Activated CD4-positive, alpha-beta memory T cell treated with anti-CD3 and anti-CD28 coated beads, Interleukin-2, amount 10 ng/mL, durations not matched to agents 7 days and 5 days (primary cell): ENCODE results near the gene KRT33A. TPM values are rescaled to one million over a fixed set of nuclear protein-coding genes. Genes with fewer than 3 reads are reported as not detected.
A peak's percentile ranks its signal among the peaks of the same experiment; 100 is the strongest.

ENCODE experiments used
- CTCF ChIA-PET: fragments of 350-600 bp; sonication (Branson Sonifier 250); formaldehyde crosslinking; loops from one replicate; lab custom pipeline; 2021; ENCODE audit warnings: antibody characterized with exemption, inconsistent platforms; lab: Charles Lee
- POLR2A ChIA-PET: fragments of 350-600 bp; sonication (Branson Sonifier 250); formaldehyde crosslinking; loops from one replicate; lab custom pipeline; 2021; ENCODE audit warnings: antibody characterized with exemption; lab: Charles Lee
- DNase-seq: peaks from one replicate; pipeline ENCODE4 v3.0.0-alpha.2; 2020
- H3K27ac Mint-ChIP-seq: one replicate; pipeline ENCODE4 v1.8.0; 2021; ENCODE audit warnings: mild to moderate bottlenecking, mixed read lengths
- H3K27me3 Mint-ChIP-seq: one replicate; pipeline ENCODE4 v1.8.0; 2021; ENCODE audit warnings: mixed read lengths
- H3K36me3 Mint-ChIP-seq: one replicate; pipeline ENCODE4 v1.8.0; 2021; ENCODE audit warnings: low read depth, mixed read lengths
- H3K4me1 Mint-ChIP-seq: one replicate; pipeline ENCODE4 v1.8.0; 2021; ENCODE audit warnings: mixed read lengths
- H3K4me3 Mint-ChIP-seq: one replicate; pipeline ENCODE4 v1.8.0; 2021; ENCODE audit warnings: mild to moderate bottlenecking, mixed read lengths
- H3K9me3 Mint-ChIP-seq: one replicate; pipeline ENCODE4 v1.8.0; 2021; ENCODE audit warnings: mixed read lengths
- total RNA-seq, 2 experiments: library from RNA; stranded (reverse); gene quantifications; one replicate each; pipeline ENCODE4 v1.2.3, GENCODE V29; 2021

The KRT33A gene
- total RNA-seq, 2 experiments from 2014 or later = not detected

DNA sequence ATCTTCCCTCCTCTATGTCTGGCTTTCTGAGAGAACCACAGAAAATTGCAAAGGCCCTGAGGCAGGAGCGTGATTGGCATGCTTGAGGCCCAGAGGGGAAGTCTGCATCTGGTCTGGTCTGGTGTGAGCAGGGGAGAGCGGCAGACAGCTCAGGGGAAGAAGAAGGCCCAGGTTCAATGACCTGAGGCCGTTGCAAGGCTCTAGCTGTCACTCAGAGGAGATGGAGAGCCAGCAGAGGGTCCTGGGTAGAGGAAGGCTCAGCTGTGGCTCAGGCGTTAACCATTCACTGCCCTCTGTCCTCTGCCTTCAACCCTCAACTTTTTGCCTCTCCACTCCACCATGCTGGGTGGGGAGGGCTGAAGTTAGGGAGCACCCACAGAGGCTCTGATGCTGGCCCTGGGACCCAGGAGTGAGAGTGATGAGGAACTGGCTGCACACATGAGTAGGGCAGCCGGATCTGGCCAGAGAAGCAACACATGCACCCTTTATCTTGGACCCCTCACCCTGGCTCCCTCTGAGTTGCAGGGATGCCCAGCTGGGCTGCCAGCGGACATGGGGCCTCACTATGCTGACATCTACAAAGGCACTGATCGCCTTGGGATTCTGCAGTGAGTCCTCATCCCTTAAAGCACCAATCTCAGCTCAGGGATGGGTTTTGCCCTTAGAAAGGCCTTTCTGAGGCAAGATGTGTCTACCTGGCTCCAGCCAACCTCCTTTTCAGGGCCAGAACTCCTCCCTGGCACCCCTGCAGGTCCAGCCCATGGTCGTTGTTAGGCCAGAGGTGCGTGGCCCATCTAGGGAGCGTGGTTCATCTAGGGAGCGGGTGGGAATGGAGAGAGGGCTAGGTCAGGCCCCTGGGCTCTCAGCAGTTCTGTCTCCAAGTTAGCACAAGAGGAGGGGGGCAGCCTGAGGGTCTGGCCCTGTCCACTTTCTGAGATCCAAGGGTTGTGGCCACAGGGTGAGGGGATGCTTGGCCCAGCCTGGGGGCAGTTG, 27.4 kb downstream of the KRT33A start:
- Mint-ChIP-seq H3K27me3 (peaks cover 4% of the 10 kb centered on the region), H3K27ac (no peak overlapping the region), H3K4me3 (no peak overlapping the region), H3K9me3 (peaks cover 4% of the 10 kb centered on the region), H3K4me1 (peaks cover 16% of the 10 kb centered on the region), H3K36me3 (no peaks in the 10 kb centered on the region)
- POLR2A ChIA-PET = interaction anchor here (1.0 to 1.4 kb wide), 2 partner anchors 175 to 365 kb away, joined by 3 read pairs; partner anchors contain the start of gene EIF1
- CTCF ChIA-PET = interaction anchor here (0.5 to 2.4 kb wide), 21 partner anchors 9 to 649 kb away, joined by 3 to 21 read pairs (median 4); partner anchors contain the start of genes KRTAP16-1 and KRTAP29-1
- DNase-seq = no peak

GRCh38 chr17:41322094-41322902, 28.3 kb downstream of the KRT33A start:
- no peak overlapping the region for H3K4me3 Mint-ChIP-seq
- H3K9me3 Mint-ChIP-seq = peaks cover 4% of the 10 kb centered on the region
- peaks cover 14% of the 10 kb centered on the region for H3K4me1 Mint-ChIP-seq
- ChIA-PET POLR2A (interaction anchor here (1.0 to 1.4 kb wide), 2 partner anchors 175 to 366 kb away, joined by 3 read pairs; partner anchors contain the start of gene EIF1), CTCF (interaction anchor here (0.6 to 2.4 kb wide), 23 partner anchors 8 to 648 kb away, joined by 3 to 21 read pairs (median 4); partner anchors contain the start of genes KRTAP16-1 and KRTAP29-1)
- peaks cover 4% of the 10 kb centered on the region for H3K27me3 Mint-ChIP-seq
- no peak overlapping the region for H3K27ac Mint-ChIP-seq
- no peak for DNase-seq
- no peaks in the 10 kb centered on the region for H3K36me3 Mint-ChIP-seq

- peaks cover 7% of the 10 kb centered on the region for H3K27me3 Mint-ChIP-seq
- CTCF ChIA-PET = no interaction called here
- H3K9me3 Mint-ChIP-seq = peaks cover 4% of the 10 kb centered on the region
- no peak overlapping the region for H3K27ac Mint-ChIP-seq
- no peak for DNase-seq
- H3K4me1 Mint-ChIP-seq = no peaks in the 10 kb centered on the region
- no peak overlapping the region for H3K4me3 Mint-ChIP-seq
- H3K36me3 Mint-ChIP-seq = no peaks in the 10 kb centered on the region
- POLR2A ChIA-PET = no interaction called here
Measured at GRCh38 chr17:41318231-41318630, 32.4 kb downstream of the KRT33A start.

DNA sequence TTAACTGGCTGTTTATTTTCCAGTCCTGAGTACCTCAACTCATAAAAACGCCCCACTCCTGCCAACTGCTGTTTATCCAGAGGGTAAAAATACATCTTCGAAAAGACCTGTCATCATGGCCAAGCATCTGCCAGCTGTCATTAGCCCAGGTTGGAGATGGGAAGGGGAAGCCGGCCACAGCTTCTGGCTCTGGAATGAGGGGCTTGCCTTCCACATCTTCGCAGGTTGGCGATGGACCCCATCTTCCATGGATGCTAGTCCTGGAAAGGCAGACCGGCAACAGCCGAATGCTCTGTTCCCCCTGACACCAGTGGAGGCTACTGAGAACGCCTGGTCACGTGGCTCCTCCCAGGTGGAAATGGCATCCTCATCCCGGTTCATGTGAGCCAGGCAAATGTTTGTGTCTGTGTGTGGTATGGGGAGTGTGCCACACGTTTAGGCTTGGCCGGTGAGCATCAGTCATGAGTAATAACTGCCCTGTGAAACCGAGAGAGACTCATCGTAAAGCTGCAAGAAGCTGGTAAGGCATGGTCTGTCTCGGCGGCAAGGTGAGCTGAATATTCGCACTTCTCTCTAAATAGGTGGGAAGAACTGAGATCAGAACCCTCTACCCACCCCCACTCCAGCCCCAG, 34.7 kb downstream of the KRT33A start:
- Mint-ChIP-seq H3K9me3 (peaks cover 4% of the 10 kb centered on the region), H3K27me3 (peaks cover 11% of the 10 kb centered on the region), H3K36me3 (no peaks in the 10 kb centered on the region), H3K4me3 (no peak overlapping the region), H3K27ac (no peak overlapping the region), H3K4me1 (peaks cover 4% of the 10 kb centered on the region)
- ChIA-PET CTCF (no interaction called here), POLR2A (no interaction called here)
- DNase-seq = no peak

DNA sequence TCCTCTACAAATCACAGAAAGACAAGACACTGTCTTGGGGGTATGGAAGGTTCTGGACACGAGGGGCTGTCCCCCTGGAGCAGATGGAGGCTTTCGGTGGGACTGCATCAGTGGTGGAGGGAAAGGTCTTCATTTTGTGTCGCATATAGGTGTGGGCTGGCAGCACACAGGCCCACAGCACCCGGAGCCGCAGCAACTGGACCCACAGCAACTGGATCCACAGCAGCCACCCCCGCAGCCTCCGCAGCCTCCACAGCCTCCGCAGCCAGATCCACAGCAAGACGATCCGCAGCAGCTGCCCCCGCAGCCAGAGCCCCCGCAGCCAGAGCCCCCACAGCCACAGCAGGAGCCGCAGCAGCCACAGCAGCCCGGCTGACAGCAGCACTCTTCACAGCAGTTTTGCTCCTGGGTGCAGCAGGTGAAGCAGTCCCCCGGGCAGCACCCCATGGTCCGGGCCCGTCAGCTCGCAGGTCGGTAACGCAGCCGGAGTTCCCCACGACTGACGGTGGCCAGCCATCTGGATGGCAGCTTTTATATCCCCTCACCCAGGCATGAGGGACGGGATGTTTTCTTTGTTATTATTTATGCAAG, 35.3 kb downstream of the KRT33A start, which contains the start of gene KRTAP17-1:
Gene KRTAP17-1 (minus strand): TSS at position 507 of the 591 bp plus-strand sequence. CDS start 60 bp downstream, at position 447.
- Mint-ChIP-seq H3K4me1 (peaks cover 10% of the 10 kb centered on the region), H3K36me3 (no peaks in the 10 kb centered on the region), H3K9me3 (peaks cover 4% of the 10 kb centered on the region), H3K27ac (no peak within 1 kb of the TSS), H3K4me3 (no peak within 1 kb of the TSS), H3K27me3 (peaks cover 11% of the 10 kb centered on the region)
- DNase-seq = no peak
- ChIA-PET CTCF (no interaction called here), POLR2A (no interaction called here)

GRCh38 chr17:41311111-41311510, 39.5 kb downstream of the KRT33A start:
- no peak overlapping the region for H3K27ac Mint-ChIP-seq
- peaks cover 44% of the 10 kb centered on the region for H3K4me1 Mint-ChIP-seq
- POLR2A ChIA-PET = no interaction called here
- H3K36me3 Mint-ChIP-seq = no peaks in the 10 kb centered on the region
- no peak for DNase-seq
- no peaks in the 10 kb centered on the region for H3K9me3 Mint-ChIP-seq
- H3K27me3 Mint-ChIP-seq = peaks cover 6% of the 10 kb centered on the region
- H3K4me3 Mint-ChIP-seq = no peak overlapping the region
- CTCF ChIA-PET = no interaction called here

GRCh38 chr17:41308918-41309359, 41.7 kb downstream of the KRT33A start, which contains the start of gene KRTAP16-1:
KRTAP16-1 (minus strand) TSS chr17:41309309; CDS start chr17:41309253, 56 bp downstream.
- peak within 1 kb of the TSS; percentile 58 for H3K4me3 Mint-ChIP-seq
- H3K27me3 Mint-ChIP-seq = peaks cover 4% of the 10 kb centered on the region
- no peaks in the 10 kb centered on the region for H3K36me3 Mint-ChIP-seq
- peak within 1 kb of the TSS; percentile 92 for H3K27ac Mint-ChIP-seq
- ChIA-PET CTCF (interaction anchor here (1.0 to 2.5 kb wide), 6 partner anchors 13 to 505 kb away, joined by 3 to 21 read pairs (median 3); no protein-coding TSS in a partner anchor), POLR2A (interaction anchor here (0.9 to 1.9 kb wide), 8 partner anchors 19 to 661 kb away, joined by 3 to 13 read pairs (median 5); partner anchors contain the start of gene SMARCE1)
- H3K4me1 Mint-ChIP-seq = peaks cover 44% of the 10 kb centered on the region
- peak; percentile 56 for DNase-seq
- no peaks in the 10 kb centered on the region for H3K9me3 Mint-ChIP-seq

DNA sequence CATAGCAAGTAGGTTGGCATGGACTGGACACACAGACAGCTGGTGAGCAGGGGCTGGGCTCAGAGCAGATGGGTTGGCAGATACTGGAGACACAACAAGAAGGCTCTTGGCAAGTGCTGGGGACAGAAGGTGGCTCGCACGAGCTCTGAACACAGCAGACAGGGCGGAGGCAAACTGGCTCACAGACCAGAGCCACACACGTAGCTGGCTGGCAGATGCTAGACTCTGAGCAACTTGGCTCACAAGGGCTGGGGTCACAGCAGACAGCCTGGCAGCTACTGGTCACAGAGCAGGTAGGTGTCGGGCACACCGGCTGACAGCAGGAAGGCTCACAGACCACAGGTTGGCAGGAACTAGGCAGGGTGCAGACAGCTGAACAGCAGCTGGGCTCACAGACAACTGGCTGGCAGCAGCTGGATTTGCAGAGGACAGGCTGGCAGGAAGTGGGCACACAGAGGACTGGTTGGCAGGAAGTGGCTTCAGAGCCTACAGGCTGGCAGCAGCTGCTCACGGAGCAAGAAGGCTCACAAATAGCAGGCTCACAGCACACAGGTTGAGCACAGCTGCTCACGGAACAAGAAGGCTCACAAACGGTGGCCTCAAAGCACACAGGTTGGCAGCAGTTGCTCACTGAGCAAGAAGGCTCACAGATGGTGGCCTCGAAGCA, 42.2 kb downstream of the KRT33A start:
- Mint-ChIP-seq H3K27ac (peak overlapping the region; percentile 92), H3K4me3 (peak overlapping the region; percentile 58), H3K27me3 (peaks cover 4% of the 10 kb centered on the region), H3K36me3 (no peaks in the 10 kb centered on the region), H3K9me3 (no peaks in the 10 kb centered on the region), H3K4me1 (peaks cover 44% of the 10 kb centered on the region)
- peak; percentile 84 for DNase-seq
- ChIA-PET CTCF (interaction anchor here (1.0 to 2.5 kb wide), 6 partner anchors 14 to 505 kb away, joined by 3 to 21 read pairs (median 3); no protein-coding TSS in a partner anchor), POLR2A (interaction anchor here (0.9 to 1.9 kb wide), 8 partner anchors 20 to 661 kb away, joined by 3 to 13 read pairs (median 5); partner anchors contain the start of gene SMARCE1)

- CTCF ChIA-PET = interaction anchor here (0.7 to 2.5 kb wide), 2 partner anchors 15 to 355 kb away, joined by 3 to 21 read pairs; no protein-coding TSS in a partner anchor
- Mint-ChIP-seq H3K9me3 (no peaks in the 10 kb centered on the region), H3K4me3 (no peak overlapping the region), H3K4me1 (peaks cover 44% of the 10 kb centered on the region), H3K27ac (peak overlapping the region; percentile 92), H3K36me3 (no peaks in the 10 kb centered on the region), H3K27me3 (peaks cover 4% of the 10 kb centered on the region)
- no peak for DNase-seq
- POLR2A ChIA-PET = interaction anchor here (1.6 to 1.9 kb wide), 3 partner anchors 33 to 660 kb away, joined by 5 to 13 read pairs (median 5); partner anchors contain the start of gene SMARCE1
Measured at GRCh38 chr17:41307647-41308046, 43.0 kb downstream of the KRT33A start.

DNA sequence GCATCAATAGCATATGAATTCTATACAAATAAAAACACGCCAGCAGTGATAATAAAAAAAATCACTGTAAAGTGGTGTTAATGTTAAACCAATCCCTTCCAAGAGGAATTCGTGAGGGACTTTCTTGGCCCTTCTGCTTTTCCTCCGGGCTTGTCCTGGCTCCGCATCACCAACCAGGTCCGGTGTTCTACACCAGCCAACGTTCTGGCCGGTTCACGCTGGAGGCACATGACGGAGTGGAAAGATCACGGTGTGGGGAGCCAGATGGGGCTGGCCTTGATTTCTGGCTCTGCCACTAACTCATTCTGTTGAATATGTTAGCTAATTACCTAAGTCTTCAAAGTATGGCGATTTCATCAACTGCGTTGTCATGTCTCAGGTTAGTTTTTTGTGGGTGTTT, 46.5 kb downstream of the KRT33A start:
- Mint-ChIP-seq H3K36me3 (no peaks in the 10 kb centered on the region), H3K27me3 (no peaks in the 10 kb centered on the region), H3K4me1 (peaks cover 23% of the 10 kb centered on the region), H3K4me3 (no peak overlapping the region), H3K9me3 (peaks cover 2% of the 10 kb centered on the region), H3K27ac (no peak overlapping the region)
- CTCF ChIA-PET = no interaction called here
- no peak for DNase-seq
- POLR2A ChIA-PET = no interaction called here

- Mint-ChIP-seq H3K4me3 (no peak overlapping the region), H3K36me3 (no peaks in the 10 kb centered on the region), H3K9me3 (peaks cover 2% of the 10 kb centered on the region), H3K27ac (no peak overlapping the region), H3K27me3 (no peaks in the 10 kb centered on the region), H3K4me1 (peaks cover 12% of the 10 kb centered on the region)
- CTCF ChIA-PET = interaction anchor here (0.9 to 2.1 kb wide), 2 partner anchors 9 to 19 kb away, joined by 3 to 7 read pairs; no protein-coding TSS in a partner anchor
- POLR2A ChIA-PET = no interaction called here
- DNase-seq = no peak
Measured at GRCh38 chr17:41302981-41303380, 47.6 kb downstream of the KRT33A start.
